Adrenal gland (tissue), 5 donors: ENCODE measurements around the gene FAM170B.

Experiments
- CTCF ChIP-seq, 6 experiments: fragments of 450-650 bp in 4 of 6; fragments of 200-600 bp in 2 of 6; sonication (generic) in 1 of 6; IDR thresholded peaks; 1 replicate in 5 of 6; 2 replicates in 1 of 6; pipeline versions ENCODE4 v1.5.1 to v1.8.0; 2016 to 2021; ENCODE audit warnings: antibody characterized with exemption in 6 of 6, mild to moderate bottlenecking in 2 of 6, moderate library complexity in 1 of 6
- POLR2A ChIP-seq, 2 donors: fragments of 450-650 bp; IDR thresholded peaks; one replicate each; pipeline ENCODE4 v1.6.1; 2017; ENCODE audit warnings: antibody characterized with exemption in 2 of 2, mild to moderate bottlenecking in 2 of 2, moderate library complexity in 1 of 2
- donor health status: DM: no; HTN: no; CAD: no.

GRCh38 chr10:49153115-49153514 is 19.3 kb upstream of the FAM170B start:
- TF ChIP-seq CTCF (IDR thresholded peaks at IDR 0.05) (no peak), POLR2A (IDR thresholded peaks at IDR 0.05) (no peak)
